OCI-LY1 (cell line): Measurements from ENCODE around the gene QKI.

Experiments
- H2AFZ ChIP-seq: fragments of 200-600 bp; sonication (generic), shearing (Covaris generic); 2 replicates; pipeline ENCODE4 v1.6.0; 2014; ENCODE audit warnings: antibody characterized with exemption, mild to moderate bottlenecking, low read length
- H3F3A ChIP-seq: fragments of 200-600 bp; sonication (generic), shearing (Covaris generic); 2 replicates; pipeline ENCODE4 v1.6.0; 2014; ENCODE audit warnings: mild to moderate bottlenecking, antibody characterized with exemption, low read length, moderate library complexity; ENCODE audit not compliant: insufficient read depth
- H3K27ac ChIP-seq: fragments of 200-600 bp; sonication (generic); 2 replicates; pipeline ENCODE4 v1.5.1; 2014; ENCODE audit warnings: low read length, mixed run types, mild to moderate bottlenecking, low read depth; ENCODE audit not compliant: poor library complexity, severe bottlenecking
- H3K27me3 ChIP-seq: fragments of 200-600 bp; sonication (generic); 2 replicates; pipeline ENCODE4 v1.6.0; 2014; ENCODE audit warnings: antibody characterized with exemption, mild to moderate bottlenecking, low read length, moderate library complexity; ENCODE audit not compliant: insufficient read depth
- H3K36me3 ChIP-seq: fragments of 200-600 bp; sonication (generic); 2 replicates; pipeline ENCODE4 v1.6.1; 2014; ENCODE audit warnings: mild to moderate bottlenecking, antibody characterized with exemption, low read length, moderate library complexity, mixed read lengths; ENCODE audit not compliant: insufficient read depth
- H3K4me1 ChIP-seq: fragments of 200-600 bp; sonication (generic); 2 replicates; pipeline ENCODE4 v1.5.1; 2014; ENCODE audit warnings: mild to moderate bottlenecking, low read length, moderate library complexity; ENCODE audit not compliant: insufficient read depth, severe bottlenecking
- H3K4me2 ChIP-seq: fragments of 200-600 bp; sonication (generic), shearing (Covaris generic); 2 replicates; pipeline ENCODE4 v1.6.1; 2014; ENCODE audit warnings: low read length
- H3K4me3 ChIP-seq: fragments of 200-600 bp; sonication (generic); 2 replicates; pipeline ENCODE4 v1.5.1; 2014; ENCODE audit warnings: low read length, low read depth, mild to moderate bottlenecking, mixed read lengths; ENCODE audit not compliant: poor library complexity, severe bottlenecking
- H3K79me2 ChIP-seq: fragments of 200-600 bp; shearing (Covaris generic); 2 replicates; pipeline ENCODE4 v1.6.1; 2016; ENCODE audit warnings: mixed run types, low read length, mixed read lengths; ENCODE audit not compliant: insufficient read depth
- H3K9ac ChIP-seq: fragments of 200-600 bp; sonication (generic), shearing (Covaris generic); 2 replicates; pipeline ENCODE4 v1.6.1; 2014; ENCODE audit warnings: mild to moderate bottlenecking, low read length, mixed read lengths
- H3K9me2 ChIP-seq: fragments of 200-600 bp; sonication (generic), shearing (Covaris generic); 2 replicates; pipeline ENCODE4 v1.6.1; 2014; ENCODE audit warnings: low read depth, mild to moderate bottlenecking, low read length, mixed read lengths
- H3K9me3 ChIP-seq: fragments of 200-600 bp; shearing (Covaris generic); 2 replicates; pipeline ENCODE4 v1.6.1; 2014; ENCODE audit warnings: low read length, mixed read lengths
- H4K20me1 ChIP-seq: fragments of 200-600 bp; sonication (generic), shearing (Covaris generic); 2 replicates; pipeline ENCODE4 v1.6.0; 2016; ENCODE audit warnings: mild to moderate bottlenecking, low read length; ENCODE audit not compliant: insufficient read depth
- CTCF ChIP-seq: fragments of 200-600 bp; sonication (generic), shearing (Covaris generic); IDR thresholded peaks from 2 replicates; pipeline ENCODE4 v1.5.1; 2017; ENCODE audit warnings: mild to moderate bottlenecking, antibody characterized with exemption, low read length, moderate library complexity, mixed read lengths
- EZH2 ChIP-seq: fragments of 200-600 bp; sonication (generic), shearing (Covaris generic); IDR thresholded peaks from 2 replicates; pipeline ENCODE4 v1.8.0; 2017; ENCODE audit warnings: borderline replicate concordance, mixed run types, mild to moderate bottlenecking, antibody characterized with exemption, low read length, moderate library complexity, mixed read lengths

Gene QKI

GRCh38 chr6:163603395-163603794, 188.9 kb downstream of the QKI start:
- no peaks in the 10 kb centered on the region for H3K79me2 ChIP-seq
- no peak overlapping the region for H2AFZ ChIP-seq
- no peak overlapping the region for H3K4me2 ChIP-seq
- no peak for TF ChIP-seq EZH2
- TF ChIP-seq CTCF = no peak
- H3K27ac ChIP-seq = no peak overlapping the region
- no peaks in the 10 kb centered on the region for H3K4me1 ChIP-seq
- no peaks in the 10 kb centered on the region for H3K36me3 ChIP-seq
- H3K4me3 ChIP-seq = no peak overlapping the region
- no peaks in the 10 kb centered on the region for H3K9me2 ChIP-seq
- H3K27me3 ChIP-seq = no peaks in the 10 kb centered on the region; the same call in 1 of the 2 replicates
- no peaks in the 10 kb centered on the region for H3K9me3 ChIP-seq
- no peaks in the 10 kb centered on the region for H4K20me1 ChIP-seq
- H3K9ac ChIP-seq = no peak overlapping the region
- H3F3A ChIP-seq = no peaks in the 10 kb centered on the region

- Histone ChIP-seq H3K9me3 (no peaks in the 10 kb centered on the region), H3K79me2 (no peaks in the 10 kb centered on the region), H3K9me2 (no peaks in the 10 kb centered on the region), H3K9ac (no peak overlapping the region), H3K27ac (no peak overlapping the region), H3K4me2 (no peak overlapping the region), H3K36me3 (no peaks in the 10 kb centered on the region), H3K4me1 (no peaks in the 10 kb centered on the region), H2AFZ (no peak overlapping the region), H3F3A (no peaks in the 10 kb centered on the region), H3K27me3 (no peaks in the 10 kb centered on the region), H3K4me3 (no peak overlapping the region), H4K20me1 (no peaks in the 10 kb centered on the region)
- TF ChIP-seq CTCF = no peak
- TF ChIP-seq EZH2 = no peak
Observed at GRCh38 chr6:163605385-163606097, 191.0 kb downstream of the QKI start.

- no peak overlapping the region for H3K9ac ChIP-seq
- no peaks in the 10 kb centered on the region for H3K27me3 ChIP-seq
- no peaks in the 10 kb centered on the region for H3K4me1 ChIP-seq
- H3K27ac ChIP-seq = no peak overlapping the region
- H3K9me3 ChIP-seq = no peaks in the 10 kb centered on the region
- no peaks in the 10 kb centered on the region for H3K36me3 ChIP-seq
- no peak overlapping the region for H3K4me3 ChIP-seq
- TF ChIP-seq CTCF (no peak), EZH2 (no peak)
- H3F3A ChIP-seq = no peaks in the 10 kb centered on the region
- no peaks in the 10 kb centered on the region for H3K79me2 ChIP-seq
- H4K20me1 ChIP-seq = no peaks in the 10 kb centered on the region
- H3K9me2 ChIP-seq = no peaks in the 10 kb centered on the region
- no peak overlapping the region for H2AFZ ChIP-seq
- no peak overlapping the region for H3K4me2 ChIP-seq
Observed at GRCh38 chr6:163607792-163608191, 193.3 kb downstream of the QKI start.
